Smooth muscle cell (in vitro differentiated cells): Measurements from ENCODE around the gene IGFL3. TPM values are rescaled to one million over a fixed set of nuclear protein-coding genes. Genes with fewer than 3 reads are reported as not detected.
A peak's percentile ranks its signal among the peaks of the same experiment; 100 is the strongest.
"Not testable (repeated sequence)": the region's sequence is repeated elsewhere in the genome, so short reads cannot be mapped to it uniquely, and the experiment has no call there.

Source experiments
- DNase-seq: peaks from one replicate; lab custom pipeline; 2025; ENCODE audit not compliant: unreplicated experiment; lab: John Stamatoyannopoulos, UW
- H2AFZ ChIP-seq: fragments of 200-600 bp; sonication (generic); 2 replicates; pipeline ENCODE4 v1.6.0; 2016; ENCODE audit warnings: antibody characterized with exemption, low read depth, mild to moderate bottlenecking
- H3F3A ChIP-seq: fragments of 200-600 bp; sonication (generic); 2 replicates; pipeline ENCODE4 v1.6.0; 2017; ENCODE audit warnings: antibody characterized with exemption, low read depth
- H3K27ac ChIP-seq: fragments of 200-600 bp; sonication (generic); 2 replicates; pipeline ENCODE4 v1.5.1; 2016; ENCODE audit warnings: low read depth, mild to moderate bottlenecking
- H3K27me3 ChIP-seq: fragments of 200-600 bp; sonication (generic); 2 replicates; pipeline ENCODE4 v1.6.1; 2016; ENCODE audit warnings: low read depth, mild to moderate bottlenecking
- H3K36me3 ChIP-seq: fragments of 200-600 bp; sonication (generic); 2 replicates; pipeline ENCODE4 v1.5.1; 2016; ENCODE audit warnings: low read depth
- H3K4me1 ChIP-seq: fragments of 200-600 bp; sonication (generic); 2 replicates; pipeline ENCODE4 v1.5.1; 2016; ENCODE audit warnings: low read depth
- H3K4me2 ChIP-seq: fragments of 200-600 bp; sonication (generic); 2 replicates; pipeline ENCODE4 v1.6.0; 2016; ENCODE audit warnings: mild to moderate bottlenecking
- H3K4me3 ChIP-seq: fragments of 200-600 bp; sonication (generic); 2 replicates; pipeline ENCODE4 v1.5.1; 2016; ENCODE audit warnings: mild to moderate bottlenecking
- H3K79me2 ChIP-seq: fragments of 200-600 bp; sonication (generic); 2 replicates; pipeline ENCODE4 v1.6.0; 2016; ENCODE audit warnings: low read depth, mild to moderate bottlenecking
- H3K9ac ChIP-seq: fragments of 200-600 bp; sonication (generic); 2 replicates; pipeline ENCODE4 v1.6.0; 2016; ENCODE audit warnings: low read depth
- H3K9me3 ChIP-seq: fragments of 200-600 bp; sonication (generic); replicated peaks from 2 replicates; pipeline ENCODE4 v1.5.1; 2016; ENCODE audit warnings: low read depth
- H4K20me1 ChIP-seq: fragments of 200-600 bp; sonication (generic); 2 replicates; pipeline ENCODE4 v1.6.0; 2016; ENCODE audit warnings: low read depth
- CTCF ChIP-seq: fragments of 200-600 bp; sonication (generic); IDR thresholded peaks from 2 replicates; pipeline ENCODE4 v1.5.1; 2017; ENCODE audit warnings: borderline replicate concordance, mild to moderate bottlenecking, antibody characterized with exemption; ENCODE audit not compliant: insufficient read depth, poor library complexity, severe bottlenecking
- WGBS: methylation state at CpG from one replicate; pipeline ENCODE4 v1.1.7; 2016; ENCODE audit warnings: low lambda C conversion rate; 5-methylcytosine and 5-hydroxymethylcytosine counted together
- polyA plus RNA-seq: library from polyadenylated mRNA; unstranded; fragments of >200 nt; fragmentation: Nextera tagmentation; extraction: Ambion mirVana; gene quantifications from 2 replicates; pipeline ENCODE4 v1.2.1, GENCODE V29; 2016
- total RNA-seq: library from RNA; depleted of rRNA; stranded (reverse); fragments of >200 nt; gene quantifications from 2 replicates; pipeline ENCODE4 v1.2.3, GENCODE V29; 2014

The IGFL3 gene
- total and polyA plus RNA-seq, 2 experiments from 2014 or later: 5.9 to 10.2 TPM

GRCh38 chr19:46111376-46111775, 13.1 kb downstream of the IGFL3 start:
- Histone ChIP-seq H3K27ac (peak overlapping the region; percentile 72), H4K20me1 (no peaks in the 10 kb centered on the region), H3K9me3 (no peaks in the 10 kb centered on the region), H3K4me3 (no peak overlapping the region), H3K4me2 (no peak overlapping the region), H2AFZ (no peak overlapping the region), H3K79me2 (no peaks in the 10 kb centered on the region), H3K4me1 (peaks cover 8% of the 10 kb centered on the region), H3K36me3 (no peaks in the 10 kb centered on the region), H3F3A (peaks cover 3% of the 10 kb centered on the region), H3K27me3 (no peaks in the 10 kb centered on the region), H3K9ac (no peak overlapping the region)
- DNase-seq: no peak
- WGBS: 72% methylated on average over 3 of the region's 3 CpGs
- TF ChIP-seq CTCF: no peak

GRCh38 chr19:46109876-46110275, 14.6 kb downstream of the IGFL3 start:
- Histone ChIP-seq H3K27ac (peak overlapping the region; percentile 72), H3K4me2 (no peak overlapping the region), H3K27me3 (no peaks in the 10 kb centered on the region), H2AFZ (no peak overlapping the region), H3K9ac (peak overlapping the region; percentile 47), H4K20me1 (no peaks in the 10 kb centered on the region), H3K9me3 (no peaks in the 10 kb centered on the region), H3K79me2 (no peaks in the 10 kb centered on the region), H3F3A (no peaks in the 10 kb centered on the region), H3K4me3 (no peak overlapping the region), H3K36me3 (no peaks in the 10 kb centered on the region), H3K4me1 (peaks cover 2% of the 10 kb centered on the region)
- 38% methylated on average over 6 of the region's 6 CpGs for WGBS
- no peak for TF ChIP-seq CTCF
- DNase-seq: no peak

GRCh38 chr19:46107371-46107770, 17.1 kb downstream of the IGFL3 start:
- H3K27ac ChIP-seq: no peak overlapping the region

GRCh38 chr19:46102333-46102732, 22.2 kb downstream of the IGFL3 start:
- H3K36me3 ChIP-seq, H3K4me2 ChIP-seq, H3K27ac ChIP-seq, DNase-seq, H3K4me1 ChIP-seq, H3K4me3 ChIP-seq, H3K9me3 ChIP-seq, H3K79me2 ChIP-seq, H4K20me1 ChIP-seq, H3K27me3 ChIP-seq, H3K9ac ChIP-seq, H3F3A ChIP-seq, H2AFZ ChIP-seq: not testable (repeated sequence)
- WGBS: 90% methylated on average over 7 of the region's 7 CpGs

More at GRCh38 chr19:46107371-46107770, 17.1 kb downstream of the IGFL3 start:
- no peak overlapping the region for H3K4me3 ChIP-seq
- H2AFZ ChIP-seq: no peak overlapping the region
- no peaks in the 10 kb centered on the region for H3K27me3 ChIP-seq
- no peaks in the 10 kb centered on the region for H3K9me3 ChIP-seq
- H3K4me1 ChIP-seq: no peaks in the 10 kb centered on the region
- no peak overlapping the region for H3K4me2 ChIP-seq
- H4K20me1 ChIP-seq: no peaks in the 10 kb centered on the region
- no peaks in the 10 kb centered on the region for H3F3A ChIP-seq
- 65% methylated on average over 6 of the region's 6 CpGs for WGBS
- H3K9ac ChIP-seq: no peak overlapping the region
- H3K36me3 ChIP-seq: no peaks in the 10 kb centered on the region
- H3K79me2 ChIP-seq: no peaks in the 10 kb centered on the region
- TF ChIP-seq CTCF: no peak
- no peak for DNase-seq
